ENCODE results near the gene ASH1L.
A peak's percentile ranks its signal among the peaks of the same experiment; 100 is the strongest.

The ASH1L gene

DNA sequence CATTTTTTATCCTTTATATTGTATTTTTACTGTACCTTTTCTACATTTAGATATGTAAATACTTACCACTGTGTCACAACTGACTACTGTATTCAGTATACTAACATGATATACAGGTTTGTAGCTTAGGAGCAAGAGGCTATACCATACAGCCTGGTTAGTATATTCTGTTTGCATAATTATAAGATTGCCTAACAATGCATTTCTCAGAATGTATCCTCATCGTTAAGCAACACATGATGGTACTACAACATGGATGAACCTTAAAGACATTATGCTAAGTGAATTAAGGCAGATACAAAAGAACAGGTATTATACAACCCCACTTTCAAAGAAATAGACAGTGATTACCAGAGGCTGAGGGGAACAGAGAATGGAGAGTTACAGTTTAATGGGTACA is 179.2 kb downstream of the ASH1L start:
- no peak overlapping the region for H3K4me3 ChIP-seq (replicated peaks; ENCODE audit: low read depth, low read length)
- TF ChIP-seq, protein P1, sequence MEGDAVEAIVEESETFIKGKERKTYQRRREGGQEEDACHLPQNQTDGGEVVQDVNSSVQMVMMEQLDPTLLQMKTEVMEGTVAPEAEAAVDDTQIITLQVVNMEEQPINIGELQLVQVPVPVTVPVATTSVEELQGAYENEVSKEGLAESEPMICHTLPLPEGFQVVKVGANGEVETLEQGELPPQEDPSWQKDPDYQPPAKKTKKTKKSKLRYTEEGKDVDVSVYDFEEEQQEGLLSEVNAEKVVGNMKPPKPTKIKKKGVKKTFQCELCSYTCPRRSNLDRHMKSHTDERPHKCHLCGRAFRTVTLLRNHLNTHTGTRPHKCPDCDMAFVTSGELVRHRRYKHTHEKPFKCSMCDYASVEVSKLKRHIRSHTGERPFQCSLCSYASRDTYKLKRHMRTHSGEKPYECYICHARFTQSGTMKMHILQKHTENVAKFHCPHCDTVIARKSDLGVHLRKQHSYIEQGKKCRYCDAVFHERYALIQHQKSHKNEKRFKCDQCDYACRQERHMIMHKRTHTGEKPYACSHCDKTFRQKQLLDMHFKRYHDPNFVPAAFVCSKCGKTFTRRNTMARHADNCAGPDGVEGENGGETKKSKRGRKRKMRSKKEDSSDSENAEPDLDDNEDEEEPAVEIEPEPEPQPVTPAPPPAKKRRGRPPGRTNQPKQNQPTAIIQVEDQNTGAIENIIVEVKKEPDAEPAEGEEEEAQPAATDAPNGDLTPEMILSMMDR (IDR thresholded peaks at IDR 0.05; ENCODE audit: low read length, missing control alignments): no peak
- no peak for DNase-seq (ENCODE audit: low read depth)

DNA sequence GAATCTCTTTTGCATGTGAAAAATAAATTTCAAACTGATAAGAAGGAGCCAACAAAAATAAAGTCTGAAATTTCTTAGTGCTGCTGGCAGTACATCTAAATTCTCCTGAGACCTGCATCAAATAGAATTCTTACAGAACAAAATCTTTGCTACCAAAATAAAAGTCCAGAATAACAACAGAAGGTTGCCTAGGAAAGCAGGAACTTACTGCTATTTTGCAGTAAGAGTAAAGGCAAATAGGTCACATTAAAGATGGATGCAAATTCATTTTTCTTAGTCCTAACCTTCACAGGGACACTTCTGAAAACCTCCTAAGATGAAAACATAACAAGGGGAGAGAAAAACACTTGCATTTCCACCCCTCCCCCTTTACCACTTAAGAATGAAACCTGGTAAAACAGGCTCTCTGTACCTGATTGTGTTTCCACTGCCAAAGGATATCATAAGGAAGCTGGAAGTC is 182.9 kb downstream of the ASH1L start:
- peak overlapping the region; percentile 17 for H3K4me3 ChIP-seq (replicated peaks; ENCODE audit: low read depth, low read length)
- TF ChIP-seq, protein P1 (IDR thresholded peaks at IDR 0.05; ENCODE audit: low read length, missing control alignments): no peak
- peak; percentile 92 for DNase-seq (ENCODE audit: low read depth)

DNA sequence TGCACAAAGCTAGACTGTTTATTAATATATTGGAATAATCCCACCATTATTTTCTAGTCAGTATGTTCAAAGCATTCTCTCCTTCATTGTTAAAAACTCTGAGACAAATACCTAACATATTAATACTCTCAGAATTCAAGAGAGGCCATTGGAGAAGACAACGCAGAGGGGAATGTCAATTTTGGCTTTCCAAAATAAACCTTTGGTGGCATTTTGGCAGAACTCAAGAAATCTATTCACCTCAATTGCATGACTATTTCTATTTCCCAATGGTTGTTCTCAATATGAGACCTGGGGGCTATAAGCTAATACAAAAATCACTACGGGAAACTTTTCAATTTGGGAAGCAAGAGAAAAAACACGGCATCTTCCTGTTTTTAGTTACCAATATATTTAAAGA is 183.4 kb downstream of the ASH1L start:
- no peak for DNase-seq (ENCODE audit: low read depth)
- H3K4me3 ChIP-seq (replicated peaks; ENCODE audit: low read depth, low read length): peak overlapping the region; percentile 17
- TF ChIP-seq, protein P1 (IDR thresholded peaks at IDR 0.05; ENCODE audit: low read length, missing control alignments): no peak

DNA sequence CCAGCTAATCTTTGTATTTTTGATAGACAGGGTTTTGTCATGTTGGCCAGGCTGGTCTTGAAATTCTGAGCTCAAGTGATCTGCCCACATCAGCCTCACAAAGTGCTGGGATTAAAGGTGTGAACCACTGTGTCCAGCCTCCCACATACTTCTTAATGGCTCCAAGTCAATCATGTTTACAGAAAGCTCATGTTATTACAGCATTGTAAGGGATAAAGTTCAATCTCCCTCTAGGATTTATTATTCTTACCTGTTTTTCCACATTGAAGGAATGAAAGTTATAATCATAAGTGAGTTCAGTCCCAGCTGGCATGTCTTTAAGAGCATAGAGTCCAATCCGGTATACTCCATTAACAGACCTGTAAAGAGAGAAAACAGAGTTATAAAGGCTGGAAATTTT is 202.6 kb downstream of the ASH1L start:
- no peak for DNase-seq (ENCODE audit: low read depth)
- TF ChIP-seq, protein P1 (IDR thresholded peaks at IDR 0.05; ENCODE audit: low read length, missing control alignments): no peak
- no peak overlapping the region for H3K4me3 ChIP-seq (replicated peaks; ENCODE audit: low read depth, low read length)

DNA sequence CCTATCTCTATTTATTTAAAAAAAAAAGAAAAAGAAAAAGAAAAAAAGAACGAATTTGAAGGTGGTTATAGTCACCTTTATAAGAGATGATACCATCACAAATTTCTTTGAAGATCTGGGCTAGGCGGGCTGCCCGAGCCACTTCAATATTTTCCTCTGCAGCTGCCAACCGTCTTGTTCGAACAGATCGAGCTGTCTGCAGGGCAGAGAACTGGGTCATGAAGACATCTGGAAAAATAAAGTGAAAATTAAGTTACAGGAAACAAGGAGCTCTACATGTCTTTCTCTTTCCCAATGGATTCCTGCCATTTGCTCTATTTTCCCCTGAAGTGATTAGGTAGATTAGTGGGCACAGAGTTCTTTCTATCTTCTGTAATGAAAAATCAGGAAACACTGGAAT is 210.0 kb downstream of the ASH1L start:
- no peak for DNase-seq (ENCODE audit: low read depth)
- TF ChIP-seq, protein P1 (IDR thresholded peaks at IDR 0.05; ENCODE audit: low read length, missing control alignments): no peak

DNA sequence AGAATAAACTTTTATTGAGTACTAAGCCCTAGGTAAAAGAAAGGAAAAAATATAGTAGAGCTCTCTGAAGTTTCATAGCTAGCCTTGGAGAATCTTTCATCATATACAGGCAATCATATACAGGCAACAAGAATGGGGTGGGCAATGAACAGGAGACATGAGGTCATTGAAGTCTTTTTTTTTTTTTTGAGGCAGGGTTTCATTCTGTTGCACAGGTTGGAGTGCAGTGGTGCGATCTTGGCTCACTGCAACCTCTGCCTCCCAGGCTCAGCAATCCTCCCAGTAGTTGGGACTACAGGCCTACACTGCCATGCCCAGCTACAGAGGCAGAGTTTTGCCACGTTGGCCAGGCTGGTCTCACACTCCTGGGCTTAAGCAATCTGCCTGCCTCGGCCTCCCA is 219.8 kb downstream of the ASH1L start:
- no peak overlapping the region for H3K4me3 ChIP-seq (replicated peaks; ENCODE audit: low read depth, low read length)
- TF ChIP-seq, protein P1 (IDR thresholded peaks at IDR 0.05; ENCODE audit: low read length, missing control alignments): no peak
- no peak for DNase-seq (ENCODE audit: low read depth)

More for the DNA sequence above, 210.0 kb downstream of the ASH1L start:
- H3K4me3 ChIP-seq (replicated peaks; ENCODE audit: low read depth, low read length): no peak overlapping the region

DNA sequence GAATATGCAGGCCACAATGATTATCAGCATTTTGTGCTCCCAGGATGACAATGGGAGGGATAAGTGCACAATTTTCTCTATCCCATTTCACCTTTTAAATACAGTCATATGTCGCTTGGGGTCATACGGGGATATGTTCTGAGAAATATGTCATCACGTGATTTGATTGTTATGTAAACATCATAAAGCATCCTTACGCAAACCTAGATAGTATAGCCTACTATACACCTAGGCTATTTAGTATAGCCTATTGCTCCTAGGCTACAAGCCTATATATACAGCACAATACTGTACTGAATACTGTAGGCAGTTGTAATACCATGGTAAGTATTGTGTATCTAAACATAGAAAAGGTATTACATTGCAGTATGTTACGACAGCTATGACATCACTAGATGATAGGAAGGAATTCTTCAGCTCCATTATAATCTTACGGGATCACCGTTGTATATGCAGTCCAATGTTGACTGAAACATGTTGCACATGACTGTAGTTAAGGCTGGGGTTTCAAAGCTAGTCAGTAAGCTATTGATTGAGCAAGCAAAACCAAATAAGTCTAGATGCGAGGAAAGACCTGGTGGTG is 223.0 kb downstream of the ASH1L start:
- TF ChIP-seq, protein P1 (IDR thresholded peaks at IDR 0.05; ENCODE audit: low read length, missing control alignments): no peak
- H3K4me3 ChIP-seq (replicated peaks; ENCODE audit: low read depth, low read length): no peak overlapping the region
- DNase-seq (ENCODE audit: low read depth): peak; percentile 39
